ENCODE measurements around the gene HACE1.
A peak's percentile ranks its signal among the peaks of the same experiment; 100 is the strongest.
"Not testable (repeated sequence)": the region's sequence is repeated elsewhere in the genome, so short reads cannot be mapped to it uniquely, and the experiment has no call there.

HACE1 gene

GRCh38 chr6:104859225-104860146 lies at the start of gene HACE1:
HACE1 (minus strand) TSS chr6:104859919; CDS start chr6:104859642, 277 bp downstream.
- peak; percentile 92 for DNase-seq
- peak within 1 kb of the TSS; percentile 81 for H3K27ac Mint-ChIP-seq

DNA sequence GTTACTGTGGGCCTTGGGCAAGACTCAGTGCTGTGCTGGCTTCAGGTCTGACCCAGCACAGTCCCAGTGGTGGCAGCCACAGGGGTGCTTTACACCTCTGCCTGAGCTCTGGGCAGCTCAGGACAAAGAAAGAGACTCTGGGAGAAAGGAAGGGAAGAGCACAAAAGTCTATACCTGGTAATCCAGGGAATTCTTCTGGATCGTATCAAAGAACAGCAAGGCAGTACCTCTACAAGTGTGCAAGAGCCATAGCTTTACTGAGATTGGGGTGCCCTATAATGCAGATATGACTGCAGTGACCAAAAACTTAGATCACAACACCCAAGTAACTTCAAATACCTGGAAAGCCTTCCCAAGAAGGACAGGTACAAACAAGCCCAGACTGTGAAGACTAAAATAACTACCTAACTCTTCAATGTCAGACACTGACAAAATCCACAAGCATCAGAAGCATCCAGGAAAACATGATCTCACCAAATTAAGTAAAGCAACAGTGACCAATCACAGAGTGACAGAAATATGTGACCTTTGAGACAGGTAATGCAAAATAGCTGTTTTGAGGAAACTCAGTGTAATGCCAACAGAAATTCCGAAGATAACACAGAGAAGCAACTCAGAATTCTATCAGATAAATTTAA lies 49.3 kb upstream of the HACE1 start:
- Mint-ChIP-seq H3K36me3 (no peaks in the 10 kb centered on the region), H3K27me3 (no peaks in the 10 kb centered on the region), H3K4me1 (no peaks in the 10 kb centered on the region), H3K27ac (no peak overlapping the region), H3K4me3 (no peak overlapping the region), H3K9me3 (no peaks in the 10 kb centered on the region)
- CTCF ChIA-PET, result no interaction called here
- DNase-seq, result no peak

More at GRCh38 chr6:104859225-104860146, at the start of gene HACE1:
- CTCF ChIA-PET, result interaction anchor here (1.0 to 1.6 kb wide), 4 partner anchors 11 to 70 kb away, joined by 3 to 6 read pairs (median 4); no protein-coding TSS in a partner anchor
- Mint-ChIP-seq H3K9me3 (no peaks in the 10 kb centered on the region), H3K4me1 (peaks cover 42% of the 10 kb centered on the region), H3K27me3 (peaks cover 6% of the 10 kb centered on the region), H3K4me3 (peak within 1 kb of the TSS; percentile 94), H3K36me3 (peaks cover 6% of the 10 kb centered on the region)

DNA sequence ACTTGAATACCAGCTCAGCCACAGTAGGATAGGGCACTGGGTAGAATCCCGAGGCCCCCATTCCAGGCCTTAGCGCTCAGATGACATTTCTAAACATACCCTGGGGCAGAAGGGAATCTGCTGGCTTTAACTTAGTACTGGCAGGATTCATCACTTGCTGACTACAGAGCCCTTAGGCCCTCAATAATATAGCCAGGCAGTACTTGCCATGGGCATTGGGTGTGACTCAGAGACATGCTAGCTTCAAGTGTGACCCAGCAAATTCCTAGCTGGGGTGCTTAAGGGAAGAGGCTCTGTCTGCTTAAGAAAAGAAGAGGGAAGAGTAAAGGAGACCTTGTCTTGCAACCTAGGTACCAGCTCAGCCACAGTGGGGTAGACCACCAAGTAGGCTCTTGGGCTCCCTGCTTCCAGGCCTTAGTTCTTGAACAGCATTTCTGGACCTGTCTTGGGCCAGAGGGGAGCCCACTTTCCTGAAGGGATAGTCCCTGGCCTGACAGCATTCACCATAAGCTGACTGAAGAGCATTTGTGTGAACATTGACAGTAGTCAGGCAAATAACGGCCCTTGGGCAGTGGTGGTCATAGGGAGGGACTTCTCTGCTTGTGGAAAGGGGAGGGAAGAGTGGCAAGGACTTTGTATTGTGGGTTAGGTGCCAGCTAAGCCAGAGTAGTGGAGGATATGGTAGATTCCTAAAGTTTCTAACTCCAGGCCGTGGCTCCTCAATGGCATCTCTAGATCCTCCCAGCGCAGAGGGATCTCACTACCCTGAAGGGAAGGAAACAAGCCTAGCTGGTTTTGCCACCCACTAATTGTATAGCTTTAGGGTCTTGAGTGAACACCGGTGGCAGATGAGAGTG lies 48.5 kb upstream of the HACE1 start:
- H3K4me3 Mint-ChIP-seq, result no peak overlapping the region
- CTCF ChIA-PET, result no interaction called here
- H3K4me1 Mint-ChIP-seq, result no peaks in the 10 kb centered on the region
- H3K27ac Mint-ChIP-seq, result no peak overlapping the region
- H3K27me3 Mint-ChIP-seq, result no peaks in the 10 kb centered on the region
- no peak for DNase-seq
- H3K9me3 Mint-ChIP-seq, result no peaks in the 10 kb centered on the region
- no peaks in the 10 kb centered on the region for H3K36me3 Mint-ChIP-seq

DNA sequence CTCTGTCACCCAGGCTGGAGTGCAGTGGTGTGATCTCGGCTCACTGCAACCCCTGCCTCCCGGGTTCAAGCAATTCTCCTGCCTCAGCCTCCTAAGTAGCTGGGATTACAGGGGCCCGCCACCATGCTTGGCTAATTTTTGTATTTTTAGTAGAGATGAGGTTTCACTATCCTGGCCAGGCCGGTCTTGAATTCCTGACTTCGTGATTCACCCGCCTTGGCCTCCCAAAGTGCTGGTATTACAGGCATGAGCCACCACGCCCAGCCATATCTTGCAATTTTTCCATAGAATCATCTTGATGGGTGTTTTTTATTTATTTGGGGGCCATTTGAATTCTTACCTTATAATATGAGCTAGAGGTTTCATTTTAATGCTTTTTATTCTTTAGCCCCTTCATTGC lies 39.2 kb upstream of the HACE1 start:
- H3K9me3 Mint-ChIP-seq, H3K4me3 Mint-ChIP-seq, H3K27ac Mint-ChIP-seq, H3K4me1 Mint-ChIP-seq, H3K27me3 Mint-ChIP-seq, DNase-seq, H3K36me3 Mint-ChIP-seq: not testable (repeated sequence)
- CTCF ChIA-PET, result interaction anchor here (0.7 kb wide), 1 partner anchor 481 kb away, joined by 3 read pairs; no protein-coding TSS in a partner anchor

- Mint-ChIP-seq H3K36me3 (no peaks in the 10 kb centered on the region), H3K9me3 (no peaks in the 10 kb centered on the region), H3K4me1 (no peaks in the 10 kb centered on the region), H3K4me3 (no peak overlapping the region), H3K27me3 (peaks cover 10% of the 10 kb centered on the region), H3K27ac (no peak overlapping the region)
- CTCF ChIA-PET, result no interaction called here
- DNase-seq, result no peak
Observed at GRCh38 chr6:104896914-104897313, 37.2 kb upstream of the HACE1 start.

DNA sequence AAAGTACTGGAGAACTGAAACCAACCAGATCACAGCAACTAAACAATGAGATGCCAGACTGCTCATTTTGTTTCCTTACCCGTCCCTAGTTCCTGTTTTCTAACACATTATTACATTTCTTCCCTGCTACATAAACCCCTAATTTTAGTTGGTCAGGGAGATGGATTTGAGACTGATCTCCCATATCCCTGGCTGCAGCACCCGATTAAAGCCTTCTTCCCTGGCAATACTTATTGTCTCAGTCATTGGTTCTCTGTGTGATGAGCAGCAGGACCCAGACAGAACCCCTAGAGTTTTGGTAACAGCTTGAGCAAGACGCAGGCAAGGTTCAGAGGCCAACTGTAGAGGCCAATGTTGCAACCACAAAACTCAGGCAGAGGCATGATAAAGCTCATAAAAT lies 28.3 kb upstream of the HACE1 start:
- H3K9me3 Mint-ChIP-seq, result peaks cover 6% of the 10 kb centered on the region
- no peak overlapping the region for H3K27ac Mint-ChIP-seq
- CTCF ChIA-PET, result no interaction called here
- DNase-seq, result no peak
- peaks cover 7% of the 10 kb centered on the region for H3K27me3 Mint-ChIP-seq
- H3K4me3 Mint-ChIP-seq, result no peak overlapping the region
- no peaks in the 10 kb centered on the region for H3K36me3 Mint-ChIP-seq
- no peaks in the 10 kb centered on the region for H3K4me1 Mint-ChIP-seq

DNA sequence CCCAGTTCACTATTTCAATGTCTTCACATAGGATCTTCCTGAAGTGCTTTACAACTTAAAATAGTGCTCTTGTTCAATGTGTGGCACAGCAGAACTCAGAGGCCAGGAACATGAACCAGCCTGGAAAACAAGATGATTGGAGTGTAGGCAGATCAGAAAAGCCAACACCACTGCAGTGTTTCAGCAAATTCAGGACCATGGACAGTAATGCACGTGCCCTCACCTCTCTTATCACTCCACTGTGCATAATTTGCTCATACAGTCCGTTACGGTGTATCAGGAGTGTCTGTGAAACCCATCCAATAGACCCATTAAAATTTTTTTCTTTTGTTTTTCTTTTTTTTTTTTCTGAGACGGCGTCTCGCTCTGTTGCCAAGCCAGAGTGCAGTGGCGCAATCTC lies 27.6 kb upstream of the HACE1 start:
- H3K4me3 Mint-ChIP-seq, result no peak overlapping the region
- no peak overlapping the region for H3K27ac Mint-ChIP-seq
- peaks cover 5% of the 10 kb centered on the region for H3K27me3 Mint-ChIP-seq
- peak; percentile 40 for DNase-seq
- no peaks in the 10 kb centered on the region for H3K36me3 Mint-ChIP-seq
- H3K9me3 Mint-ChIP-seq, result peaks cover 6% of the 10 kb centered on the region
- no peaks in the 10 kb centered on the region for H3K4me1 Mint-ChIP-seq
- CTCF ChIA-PET, result no interaction called here

DNA sequence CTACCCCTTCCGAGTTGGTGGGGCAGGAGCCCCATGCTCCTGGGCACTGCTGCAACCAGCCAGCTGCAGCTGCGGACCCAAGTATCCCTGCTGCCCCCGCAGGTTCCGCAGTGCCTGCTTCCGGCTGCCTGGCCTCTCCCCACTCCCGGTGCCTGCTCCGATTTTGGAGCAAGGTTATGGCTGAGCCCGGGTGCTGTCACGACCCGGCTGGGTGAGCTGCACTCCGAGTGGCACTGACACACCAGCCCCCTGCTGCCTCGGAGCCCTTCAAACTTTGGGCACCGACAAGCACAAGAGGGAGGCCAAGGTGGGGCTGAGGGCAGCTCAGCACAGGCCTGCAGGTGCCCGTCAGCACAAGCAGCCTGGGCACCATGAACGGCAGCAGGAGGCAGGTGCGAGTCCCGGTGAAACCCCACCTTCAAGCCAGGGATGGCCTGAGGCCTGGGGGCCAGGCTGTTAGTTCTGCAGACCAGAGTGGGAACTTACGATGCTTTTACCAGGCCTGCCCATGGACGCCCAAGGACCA lies 25.9 kb upstream of the HACE1 start:
- H3K9me3 Mint-ChIP-seq, result peaks cover 6% of the 10 kb centered on the region
- CTCF ChIA-PET, result no interaction called here
- no peaks in the 10 kb centered on the region for H3K36me3 Mint-ChIP-seq

DNA sequence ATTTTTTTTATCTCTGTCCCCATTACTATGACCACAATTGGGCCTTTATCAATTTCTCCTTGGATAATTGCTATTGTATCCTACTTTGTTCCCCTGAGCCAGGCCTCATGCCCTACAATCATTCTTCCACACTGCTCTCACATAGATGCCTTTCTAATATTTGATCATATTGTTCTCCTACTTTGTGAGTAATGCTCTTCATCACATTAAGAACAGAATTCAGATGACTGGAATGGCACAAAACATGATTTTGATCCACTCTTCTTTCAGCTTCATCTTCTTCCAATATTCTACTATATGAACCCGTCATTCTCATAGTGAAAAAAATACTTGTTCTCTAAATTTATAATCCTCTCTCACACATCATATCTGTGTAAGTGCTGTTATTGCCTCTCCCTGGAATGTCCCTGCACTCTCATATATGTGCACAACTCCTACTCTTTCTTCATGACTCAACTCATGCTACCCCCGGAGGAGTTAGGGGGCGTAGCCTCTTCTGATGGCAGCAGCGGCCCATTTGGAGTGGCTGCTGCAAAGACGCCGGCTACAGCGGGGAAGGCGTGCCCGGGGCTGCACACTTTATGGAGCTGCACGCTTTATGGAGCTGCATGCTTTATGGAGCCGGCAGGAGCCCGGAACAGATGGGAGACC lies 25.3 kb upstream of the HACE1 start:
- Mint-ChIP-seq H3K9me3 (peaks cover 6% of the 10 kb centered on the region), H3K27ac (no peak overlapping the region), H3K27me3 (no peaks in the 10 kb centered on the region), H3K4me1 (no peaks in the 10 kb centered on the region), H3K36me3 (no peaks in the 10 kb centered on the region), H3K4me3 (no peak overlapping the region)
- CTCF ChIA-PET, result interaction anchor here (0.9 kb wide), 1 partner anchor 631 kb away, joined by 3 read pairs; no protein-coding TSS in a partner anchor
- DNase-seq, result no peak

More for the DNA sequence above, 25.9 kb upstream of the HACE1 start:
- no peak overlapping the region for H3K4me3 Mint-ChIP-seq
- no peaks in the 10 kb centered on the region for H3K27me3 Mint-ChIP-seq
- H3K27ac Mint-ChIP-seq, result no peak overlapping the region
- DNase-seq, result no peak
- H3K4me1 Mint-ChIP-seq, result no peaks in the 10 kb centered on the region

DNA sequence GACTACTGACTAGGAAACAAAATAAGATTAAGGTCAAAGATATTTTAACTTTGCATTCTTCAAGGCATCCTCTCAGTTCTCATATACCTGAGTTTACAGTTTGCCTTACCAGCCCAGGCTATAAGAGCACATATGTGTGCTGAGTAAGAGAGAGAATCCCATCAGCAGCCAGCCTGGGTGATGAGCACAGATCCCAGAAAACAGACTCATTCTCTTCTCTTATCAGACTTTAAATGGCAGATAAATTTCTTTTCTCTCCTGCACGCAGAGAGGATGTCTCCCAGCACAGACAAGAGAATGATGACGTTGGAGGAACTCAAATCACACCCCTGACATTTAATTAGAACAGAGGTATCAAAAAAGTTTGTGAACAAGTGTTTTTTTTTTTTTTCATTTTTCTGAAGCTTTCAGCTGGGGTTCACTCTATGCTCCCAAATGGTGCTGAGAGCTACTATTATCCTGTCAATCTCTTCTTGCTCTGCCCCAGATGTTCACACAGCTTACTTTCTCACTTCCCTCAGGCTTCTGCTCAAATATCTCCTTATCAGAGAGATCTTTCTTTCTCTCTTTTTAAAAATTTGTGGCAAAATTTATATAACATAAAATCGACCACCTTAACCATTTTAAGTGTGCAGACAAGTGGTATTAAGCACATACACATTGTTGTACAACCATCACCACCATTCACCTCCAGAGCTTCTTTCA lies 22.4 kb upstream of the HACE1 start:
- H3K4me1 Mint-ChIP-seq, result no peaks in the 10 kb centered on the region
- no peak for DNase-seq
- H3K4me3 Mint-ChIP-seq, result no peak overlapping the region
- H3K36me3 Mint-ChIP-seq, result no peaks in the 10 kb centered on the region
- CTCF ChIA-PET, result no interaction called here
- H3K9me3 Mint-ChIP-seq, result no peaks in the 10 kb centered on the region
- no peak overlapping the region for H3K27ac Mint-ChIP-seq
- no peaks in the 10 kb centered on the region for H3K27me3 Mint-ChIP-seq

DNA sequence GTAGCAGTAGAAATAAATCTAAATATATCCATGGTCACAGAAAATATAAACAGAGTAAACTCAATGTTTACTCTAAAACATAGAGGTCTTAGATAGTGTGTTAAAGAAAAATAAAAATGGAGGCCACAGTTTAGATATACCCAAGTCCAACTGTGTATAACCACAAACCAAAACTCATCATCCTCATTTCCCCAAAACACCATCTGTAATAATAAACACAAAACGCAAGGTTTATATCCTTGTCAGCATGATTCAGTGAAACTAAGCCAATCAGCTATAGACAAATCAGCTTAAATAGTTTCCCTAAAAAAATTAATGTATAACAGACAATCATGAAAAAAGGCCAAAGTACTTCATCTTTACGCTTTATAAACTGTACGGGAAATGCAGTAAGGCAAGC lies 2.7 kb upstream of the HACE1 start:
- peaks cover 6% of the 10 kb centered on the region for H3K36me3 Mint-ChIP-seq
- no peak overlapping the region for H3K4me3 Mint-ChIP-seq
- H3K27ac Mint-ChIP-seq, result no peak overlapping the region
- peaks cover 38% of the 10 kb centered on the region for H3K4me1 Mint-ChIP-seq
- CTCF ChIA-PET, result interaction anchor here (1.1 kb wide), 1 partner anchor 15 kb away, joined by 4 read pairs; no protein-coding TSS in a partner anchor
- peaks cover 16% of the 10 kb centered on the region for H3K27me3 Mint-ChIP-seq
- H3K9me3 Mint-ChIP-seq, result no peaks in the 10 kb centered on the region
- DNase-seq, result no peak

GRCh38 chr6:104860221-104860620 lies 502 bp upstream of the HACE1 start:
- Mint-ChIP-seq H3K4me3 (peak overlapping the region; percentile 94), H3K36me3 (peaks cover 6% of the 10 kb centered on the region), H3K4me1 (peaks cover 42% of the 10 kb centered on the region), H3K27ac (peak overlapping the region; percentile 11), H3K9me3 (no peaks in the 10 kb centered on the region), H3K27me3 (peaks cover 8% of the 10 kb centered on the region)
- no peak for DNase-seq
- CTCF ChIA-PET, result interaction anchor here (1.6 kb wide), 1 partner anchor 70 kb away, joined by 6 read pairs; no protein-coding TSS in a partner anchor

DNA sequence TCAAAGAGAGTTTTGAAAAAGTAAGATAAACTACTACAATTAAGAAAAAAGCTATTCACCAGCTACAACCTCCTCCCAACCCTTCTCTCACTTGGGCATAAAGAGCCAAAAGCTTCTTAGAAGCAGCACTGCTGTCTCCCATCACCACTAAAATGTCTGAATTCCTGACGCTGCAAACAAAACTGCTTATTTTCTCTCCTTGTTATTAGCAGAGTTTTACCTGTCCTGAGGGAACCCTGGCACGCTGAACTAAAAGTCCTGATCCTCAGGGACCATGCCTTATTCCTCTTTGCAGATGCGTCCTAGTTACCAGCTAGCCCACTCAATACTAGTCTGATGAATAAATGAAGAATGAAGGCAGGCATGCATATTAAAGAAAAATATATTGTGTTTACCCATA lies 1.1 kb downstream of the HACE1 start:
- peaks cover 6% of the 10 kb centered on the region for H3K36me3 Mint-ChIP-seq
- H3K4me3 Mint-ChIP-seq, result peak overlapping the region; percentile 94
- peaks cover 1% of the 10 kb centered on the region for H3K27me3 Mint-ChIP-seq
- no peaks in the 10 kb centered on the region for H3K9me3 Mint-ChIP-seq
- H3K4me1 Mint-ChIP-seq, result peaks cover 42% of the 10 kb centered on the region
- H3K27ac Mint-ChIP-seq, result no peak overlapping the region
- CTCF ChIA-PET, result interaction anchor here (1.0 to 1.3 kb wide), 3 partner anchors 12 to 69 kb away, joined by 3 to 4 read pairs (median 3); no protein-coding TSS in a partner anchor
- no peak for DNase-seq
